Keratinocyte (primary cell): Measurements from ENCODE around the gene IQSEC3.

Experiments
- CTCF ChIP-seq, 3 experiments: IDR thresholded peaks in 1 of 3; conservative IDR thresholded peaks in 1 of 3; optimal IDR thresholded peaks in 1 of 3; 2 replicates in 2 of 3; 3 replicates in 1 of 3; pipeline versions ENCODE3 to v1.5.1; 2011; ENCODE audit warnings: low read length in 3 of 3, mild to moderate bottlenecking in 3 of 3, moderate library complexity in 2 of 3, control low read depth in 1 of 3, inconsistent platforms in 1 of 3; ENCODE audit not compliant: insufficient read depth in 2 of 3; ENCODE audit errors: extremely low read depth in 1 of 3
- EZH2 ChIP-seq: IDR thresholded peaks from one replicate; pipeline ENCODE4 v1.6.1; 2012; ENCODE audit warnings: inconsistent platforms, mild to moderate bottlenecking, low read length, moderate library complexity

GRCh38 chr12:225012-225411, 158.4 kb downstream of the IQSEC3 start:
- no peak for TF ChIP-seq CTCF (optimal IDR thresholded peaks at IDR 0.05 in 1 of 3, IDR thresholded peaks at IDR 0.05 in 1 of 3, conservative IDR thresholded peaks at IDR 0.05 in 1 of 3; ENCODE audit: extremely low read depth in 1 of 3, insufficient read depth in 2 of 3, low read length in 3 of 3)
- no peak for TF ChIP-seq EZH2
